Islet of Langerhans (tissue), 1 donor: ENCODE data around the gene DISC1.
"Not testable (repeated sequence)": the region's sequence is repeated elsewhere in the genome, so short reads cannot be mapped to it uniquely, and the experiment has no call there.

ENCODE experiments used
- FAIRE-seq: peaks from one replicate; lab custom pipeline; 2011; peaks lifted over from hg19 to GRCh38; lab: Jason Lieb, UNC

The DISC1 gene

DNA sequence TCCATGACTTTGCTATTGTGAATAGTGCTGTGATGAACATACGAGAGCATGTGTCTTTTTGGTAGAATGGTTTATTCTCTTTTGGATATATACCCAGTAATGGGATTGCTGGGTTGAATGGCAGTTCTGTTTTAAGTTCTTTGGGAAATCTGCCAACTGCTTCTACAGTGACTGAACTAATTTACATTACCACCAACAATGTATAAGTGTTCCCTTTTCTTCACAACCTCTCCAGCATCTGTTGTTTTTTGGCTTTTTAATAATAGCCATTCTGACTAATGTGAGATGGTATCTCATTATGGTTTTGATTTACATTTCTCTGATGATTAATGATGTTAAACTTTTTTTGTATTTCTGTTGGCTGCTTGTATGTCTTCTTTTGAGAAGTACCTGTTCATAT is 335.2 kb downstream of the DISC1 start:
- FAIRE-seq, result not testable (repeated sequence)

DNA sequence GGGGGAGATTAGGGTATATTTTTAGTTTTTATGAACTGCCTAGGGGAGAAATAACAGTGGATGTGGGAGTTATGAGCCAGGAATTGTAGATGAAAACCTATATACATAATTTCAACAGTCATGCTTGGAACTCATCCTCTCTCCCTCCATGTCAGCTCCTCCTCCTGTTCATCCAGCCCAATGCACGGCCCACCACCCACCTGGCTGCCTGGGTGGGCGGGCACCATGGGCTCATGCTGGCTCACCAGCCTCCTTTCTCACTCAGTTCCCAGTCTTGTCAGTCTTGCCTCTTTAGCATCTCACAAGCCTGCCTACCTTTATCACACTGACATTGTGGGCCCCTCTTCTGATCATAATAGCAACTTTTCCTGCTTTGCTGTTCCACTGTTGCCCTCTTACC is 336.0 kb downstream of the DISC1 start:
- no peak for FAIRE-seq

DNA sequence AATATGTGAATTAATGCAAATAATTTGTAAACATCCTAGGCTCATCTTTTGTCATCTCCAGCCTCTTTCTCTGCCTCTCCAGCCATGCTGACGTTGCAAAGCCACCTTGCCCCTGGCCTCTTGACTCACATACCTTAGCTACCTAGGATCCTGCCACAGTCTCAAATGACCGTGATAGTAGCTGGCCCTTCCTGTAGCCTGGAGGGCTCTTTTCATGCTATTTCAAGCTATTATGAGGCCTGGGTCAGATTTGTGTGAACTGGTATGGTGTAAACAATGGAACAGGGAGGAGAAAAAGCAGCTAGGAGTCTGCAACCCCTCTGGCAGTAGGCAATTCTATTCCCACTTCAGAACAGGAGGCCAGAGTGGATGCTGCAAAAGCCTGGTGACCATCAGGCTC is 337.7 kb downstream of the DISC1 start:
- FAIRE-seq, result no peak

DNA sequence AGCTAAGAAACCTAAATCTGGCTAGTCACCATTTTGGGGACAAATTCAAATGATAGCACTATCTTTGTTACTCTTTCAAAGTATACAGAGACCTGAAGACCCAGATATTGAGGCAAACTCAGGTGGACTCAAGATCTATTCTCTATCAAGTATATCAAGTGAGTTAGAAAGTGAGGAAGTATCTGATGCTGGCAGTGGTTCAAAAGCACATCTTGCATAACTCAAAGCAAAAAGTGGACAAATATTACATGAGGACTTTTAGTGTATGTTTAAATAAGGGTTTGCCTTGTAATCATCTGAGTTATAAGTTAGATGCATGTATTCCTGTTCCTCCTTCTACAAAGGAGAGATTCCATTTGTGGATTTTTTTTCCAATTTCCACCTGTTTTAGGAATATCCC is 338.4 kb downstream of the DISC1 start:
- FAIRE-seq, result no peak

DNA sequence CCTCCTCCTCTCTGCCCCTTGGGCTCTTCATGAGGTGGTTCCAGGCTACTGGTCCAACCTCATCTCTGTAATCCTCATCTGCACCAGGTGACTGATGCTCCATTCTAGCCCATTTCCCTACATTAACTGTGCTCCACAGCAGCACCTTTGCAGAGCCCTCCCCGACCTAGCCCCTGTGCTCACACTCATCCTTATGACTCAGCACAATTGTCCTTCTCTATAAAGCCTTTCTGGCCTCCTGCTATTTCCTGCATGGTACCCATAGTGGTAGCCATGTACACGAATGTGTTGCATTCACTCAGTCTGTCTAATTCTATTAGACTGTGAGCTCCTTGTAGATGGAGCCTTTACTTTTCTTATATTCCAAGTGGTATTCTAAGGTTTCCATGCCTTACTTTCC is 339.0 kb downstream of the DISC1 start:
- FAIRE-seq, result no peak

DNA sequence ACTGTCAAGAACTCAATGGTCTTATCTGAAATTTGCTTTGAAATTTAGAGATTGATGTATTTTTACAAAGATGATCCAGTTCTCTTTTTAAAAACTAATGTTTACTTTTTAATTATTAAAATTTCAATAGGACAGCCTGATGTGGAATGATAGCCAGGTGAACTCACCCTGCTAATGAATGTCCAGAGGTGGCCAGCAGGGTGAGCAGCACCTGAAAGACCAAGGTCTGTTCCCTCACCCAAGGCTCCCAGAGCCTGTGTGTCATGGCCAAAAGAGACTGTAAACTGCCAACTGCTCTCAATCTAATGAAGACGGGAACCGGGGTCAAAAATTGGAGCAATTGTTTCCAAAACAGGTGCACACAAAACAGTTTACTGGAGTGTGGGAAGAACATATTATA is 340.4 kb downstream of the DISC1 start:
- FAIRE-seq, result no peak

DNA sequence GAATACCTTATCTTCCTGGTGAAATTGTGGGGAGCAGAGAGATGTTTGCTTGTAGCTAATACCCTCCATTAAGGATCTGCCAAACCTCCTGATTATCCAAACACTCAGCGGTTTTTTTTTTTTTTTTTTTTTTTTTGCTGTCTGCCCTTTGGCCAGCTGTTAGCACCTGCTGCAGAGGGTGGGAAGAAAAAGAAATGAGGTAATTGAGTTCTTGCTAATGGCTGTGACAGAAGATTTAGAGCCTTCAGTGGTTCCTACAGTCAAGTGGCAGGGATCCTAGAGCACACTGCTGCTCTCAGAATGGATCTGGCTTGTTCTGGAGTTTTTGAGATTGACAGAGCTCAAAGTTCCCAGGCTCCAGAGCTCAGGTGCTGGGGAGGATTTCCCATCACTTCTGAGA is 342.5 kb downstream of the DISC1 start:
- no peak for FAIRE-seq

DNA sequence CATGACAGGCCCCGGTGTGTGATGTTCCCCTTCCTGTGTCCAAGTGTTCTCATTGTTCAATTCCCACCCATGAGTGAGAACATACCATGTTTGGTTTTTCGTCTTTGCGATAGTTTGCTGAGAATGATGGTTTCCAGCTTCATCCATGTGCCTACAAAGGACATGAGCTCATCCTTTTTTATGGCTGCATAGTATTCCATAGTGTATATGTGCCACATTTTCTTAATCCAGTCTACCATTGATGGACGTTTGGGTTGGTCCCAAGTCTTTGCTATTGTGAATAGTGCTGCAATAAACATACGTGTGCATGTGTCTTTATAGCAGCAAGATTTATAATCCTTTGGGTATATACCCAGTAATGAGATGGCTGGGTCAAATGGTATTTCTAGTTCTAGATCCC is 343.2 kb downstream of the DISC1 start:
- FAIRE-seq, result not testable (repeated sequence)

DNA sequence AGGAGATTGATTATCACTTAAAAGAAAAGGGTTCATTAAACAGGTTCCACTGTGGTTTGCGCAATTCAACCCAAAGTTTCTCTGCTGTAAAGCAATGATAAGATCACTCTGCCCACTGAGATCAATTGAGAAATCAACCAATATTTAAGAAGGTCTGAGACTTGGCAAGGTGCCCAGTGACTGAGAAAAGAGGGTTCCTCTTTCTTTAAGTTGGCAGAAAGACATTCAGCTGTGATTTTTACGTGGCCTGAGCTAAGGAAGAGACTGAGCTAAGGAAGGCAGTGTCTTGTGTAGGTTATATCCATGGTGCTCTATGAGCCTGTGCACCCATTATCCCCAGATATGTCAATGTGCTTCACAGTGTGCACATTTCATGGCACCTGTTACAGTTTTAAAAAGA is 344.1 kb downstream of the DISC1 start:
- no peak for FAIRE-seq

DNA sequence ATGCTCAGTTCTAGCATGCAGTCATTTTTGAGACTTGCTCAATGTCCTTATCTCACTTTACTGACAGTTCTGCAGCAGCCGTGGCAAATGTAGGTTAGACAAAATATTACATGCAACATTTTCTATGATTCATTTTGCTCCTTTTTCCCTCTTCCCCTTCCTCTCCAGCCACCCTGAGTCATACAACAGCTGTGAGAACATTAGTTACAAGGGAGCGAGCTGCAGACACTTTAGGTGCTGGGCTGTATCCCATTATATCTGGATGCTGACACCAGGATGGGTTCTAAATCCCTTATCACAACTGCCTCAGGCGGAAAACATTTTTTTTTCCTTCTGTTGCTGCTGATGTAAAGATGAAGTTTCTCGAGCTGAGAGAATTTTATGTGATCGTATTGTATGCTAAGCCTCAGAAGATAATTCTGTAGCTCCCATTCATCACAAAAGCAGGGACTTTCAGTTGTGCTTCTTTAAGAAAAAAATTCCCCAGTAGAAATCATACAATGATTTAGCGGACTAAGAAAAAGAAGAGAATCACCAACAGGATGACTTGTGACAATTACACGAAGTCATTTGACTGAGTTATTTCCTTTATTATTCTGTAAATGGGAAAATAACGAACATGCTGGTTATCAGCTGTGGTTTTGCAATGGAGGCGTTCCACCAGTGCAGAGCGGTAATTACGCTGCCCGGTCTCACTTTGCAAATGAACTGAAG is 345.0 kb downstream of the DISC1 start:
- no peak for FAIRE-seq

DNA sequence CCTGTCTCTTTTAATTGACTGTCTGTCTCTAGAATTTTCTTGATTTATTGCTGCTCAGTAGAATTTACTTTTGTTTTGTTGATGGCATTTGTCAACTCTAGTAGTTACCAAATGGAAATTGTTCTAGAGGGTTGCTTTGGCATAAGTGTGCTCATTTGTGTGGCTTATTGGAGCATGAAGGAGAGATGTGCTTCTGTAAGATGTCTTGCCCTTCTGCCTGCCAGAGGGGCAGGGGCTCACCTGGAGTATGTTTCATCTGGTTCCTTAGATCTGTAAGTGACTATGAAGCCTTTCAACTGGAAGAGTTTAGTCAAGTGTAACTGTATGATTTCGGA is 345.5 kb downstream of the DISC1 start:
- FAIRE-seq, result no peak

DNA sequence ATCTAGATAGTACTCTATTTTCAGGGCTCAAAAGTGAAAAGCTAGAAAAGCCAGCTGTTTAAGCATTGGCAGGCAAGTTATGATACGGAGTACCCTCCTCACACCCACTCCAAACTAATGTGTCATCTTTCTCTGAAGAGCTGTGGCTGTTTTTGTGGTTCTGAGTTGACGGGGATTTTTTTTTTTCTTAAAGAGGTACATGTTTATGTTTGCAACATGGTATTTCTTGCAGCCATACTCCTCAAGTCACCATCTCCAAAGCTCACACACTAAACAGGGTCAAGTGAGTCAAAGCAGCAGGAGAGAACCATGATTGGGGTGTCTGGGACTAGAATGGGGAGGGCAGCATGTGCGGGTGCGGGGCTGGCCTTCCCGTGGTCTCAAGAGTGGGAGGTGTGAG is 347.2 kb downstream of the DISC1 start:
- no peak for FAIRE-seq

DNA sequence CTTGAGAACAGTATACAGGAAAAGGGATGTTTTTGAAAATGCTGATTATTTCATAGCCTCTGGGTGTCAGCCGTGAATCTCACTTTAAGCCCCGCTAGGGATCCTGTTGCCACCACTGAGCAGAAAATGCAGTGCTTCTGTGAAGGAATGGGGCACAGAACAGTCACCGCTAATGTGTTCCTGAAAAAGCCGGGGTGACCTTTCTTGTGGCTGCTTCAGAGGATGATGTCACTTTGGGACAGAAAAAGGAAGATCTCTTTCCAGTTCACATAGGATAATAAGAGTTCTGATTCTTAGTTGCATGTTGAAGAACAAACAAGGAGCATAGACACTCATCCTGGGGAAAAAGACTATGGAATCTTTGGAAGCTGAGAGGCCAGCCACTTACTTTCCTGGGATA is 349.6 kb downstream of the DISC1 start:
- no peak for FAIRE-seq

DNA sequence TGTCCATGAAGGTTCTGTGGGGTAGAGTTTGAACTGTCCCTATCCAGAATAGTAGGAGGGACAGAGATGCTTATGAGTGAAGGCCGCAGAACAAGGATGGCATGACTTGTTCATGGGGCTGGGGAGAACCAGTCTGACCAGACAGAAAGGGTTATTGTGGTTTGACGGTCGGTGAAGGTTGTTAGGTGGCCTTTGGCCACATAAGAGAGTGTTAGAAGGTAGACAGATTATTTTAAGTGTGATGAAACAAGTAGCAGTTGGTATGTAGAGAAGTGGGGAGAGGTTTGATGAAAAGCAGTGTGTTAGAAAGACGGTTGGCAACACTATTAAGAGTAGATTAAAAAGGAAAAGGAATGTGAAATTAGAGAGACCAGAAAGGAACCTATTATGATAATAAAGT is 355.1 kb downstream of the DISC1 start:
- FAIRE-seq, result no peak

DNA sequence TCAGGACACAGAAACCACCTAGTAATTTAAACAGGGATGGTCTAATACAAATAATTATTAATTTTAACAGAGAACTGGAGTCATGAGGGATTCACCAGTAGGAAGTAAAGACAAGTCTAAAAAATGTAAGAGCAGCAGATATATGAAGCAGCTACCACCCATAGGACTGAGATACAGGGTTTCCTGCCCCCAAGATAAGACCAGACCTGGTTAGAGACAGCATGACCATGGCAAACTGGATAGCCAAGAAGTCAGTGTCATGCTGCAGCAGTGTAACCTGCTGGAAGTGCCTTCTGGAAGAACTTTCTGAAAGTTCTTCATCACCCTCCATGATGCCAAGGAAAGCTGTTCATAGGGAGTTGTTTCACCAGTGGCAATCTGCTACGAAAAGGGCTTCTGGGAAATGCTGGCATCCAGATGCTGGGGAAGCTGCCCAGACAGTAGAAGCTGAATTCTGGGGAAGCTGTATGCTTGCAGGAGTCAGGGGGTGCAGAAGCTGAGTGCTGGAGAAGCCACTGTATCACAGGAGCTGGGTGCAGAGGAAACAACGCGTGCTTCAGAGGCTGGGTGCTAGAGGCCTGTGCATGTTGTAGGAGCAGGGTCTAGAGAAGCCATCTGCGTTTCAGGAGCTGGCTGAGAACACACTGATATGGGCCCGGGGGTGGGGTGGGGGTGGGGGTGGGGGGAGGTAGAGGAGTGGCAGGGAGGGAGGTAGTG is 356.4 kb downstream of the DISC1 start:
- FAIRE-seq, result no peak

DNA sequence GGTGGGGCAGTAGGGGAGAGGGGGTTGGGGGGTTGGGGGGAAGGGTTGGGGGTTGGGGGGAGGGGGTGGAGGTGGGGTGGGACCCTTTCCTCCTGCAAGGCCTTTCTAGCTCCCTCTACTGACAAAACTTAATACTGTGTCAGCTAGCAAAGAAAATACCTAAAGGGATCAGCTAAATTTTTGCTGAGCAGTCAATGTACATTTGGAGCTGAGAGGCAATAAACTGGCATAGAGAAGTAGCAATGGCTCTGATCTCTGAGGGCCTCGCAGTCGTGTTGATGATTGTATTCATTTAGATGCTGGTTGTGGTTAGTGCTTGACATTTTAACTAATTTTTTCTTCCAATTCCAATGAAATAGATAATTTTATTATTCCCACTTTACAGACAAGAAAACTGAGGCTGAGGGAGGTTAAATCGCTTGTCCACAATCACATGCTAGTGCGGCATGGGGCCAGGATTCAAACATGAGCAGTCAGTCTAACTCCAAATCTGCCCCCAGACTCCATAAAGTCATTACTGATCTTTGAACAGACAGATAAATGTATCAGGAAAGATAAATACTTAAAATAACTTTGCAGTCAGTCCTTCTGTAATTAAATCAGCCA is 357.1 kb downstream of the DISC1 start:
- FAIRE-seq, result no peak

DNA sequence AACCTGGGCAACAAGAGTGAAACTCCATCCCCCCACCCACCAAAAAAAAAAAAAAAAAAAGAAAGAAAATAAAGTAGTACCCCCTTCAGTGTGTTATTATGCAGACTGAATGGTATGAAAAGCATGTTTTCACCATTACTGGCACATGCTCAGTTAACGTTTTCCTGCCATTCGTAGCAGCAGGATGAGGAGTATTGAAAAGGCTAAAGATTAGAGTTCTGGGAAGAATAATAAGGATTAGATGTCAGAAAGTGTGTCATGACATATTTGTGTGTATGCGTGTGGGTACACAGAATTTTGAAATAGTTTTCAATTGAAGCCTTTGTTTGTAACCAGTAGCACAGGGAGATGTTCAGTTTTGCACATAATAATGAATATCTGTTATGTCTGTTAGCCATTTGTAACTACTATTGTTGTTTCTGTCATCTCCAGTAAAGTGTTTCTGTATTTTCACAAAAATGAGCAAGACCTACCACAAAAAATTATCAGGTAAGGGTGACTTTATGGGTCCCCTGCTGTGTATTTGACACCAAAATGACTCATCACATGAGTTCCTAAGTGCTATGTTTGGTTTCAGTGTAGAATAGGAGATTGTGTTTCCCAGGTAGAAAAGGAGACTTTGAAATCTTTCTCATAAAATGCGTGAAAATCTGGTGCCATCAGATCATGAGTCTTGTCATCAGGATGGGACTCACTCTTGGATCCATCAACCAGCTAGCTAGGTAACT is 358.9 kb downstream of the DISC1 start:
- no peak for FAIRE-seq

DNA sequence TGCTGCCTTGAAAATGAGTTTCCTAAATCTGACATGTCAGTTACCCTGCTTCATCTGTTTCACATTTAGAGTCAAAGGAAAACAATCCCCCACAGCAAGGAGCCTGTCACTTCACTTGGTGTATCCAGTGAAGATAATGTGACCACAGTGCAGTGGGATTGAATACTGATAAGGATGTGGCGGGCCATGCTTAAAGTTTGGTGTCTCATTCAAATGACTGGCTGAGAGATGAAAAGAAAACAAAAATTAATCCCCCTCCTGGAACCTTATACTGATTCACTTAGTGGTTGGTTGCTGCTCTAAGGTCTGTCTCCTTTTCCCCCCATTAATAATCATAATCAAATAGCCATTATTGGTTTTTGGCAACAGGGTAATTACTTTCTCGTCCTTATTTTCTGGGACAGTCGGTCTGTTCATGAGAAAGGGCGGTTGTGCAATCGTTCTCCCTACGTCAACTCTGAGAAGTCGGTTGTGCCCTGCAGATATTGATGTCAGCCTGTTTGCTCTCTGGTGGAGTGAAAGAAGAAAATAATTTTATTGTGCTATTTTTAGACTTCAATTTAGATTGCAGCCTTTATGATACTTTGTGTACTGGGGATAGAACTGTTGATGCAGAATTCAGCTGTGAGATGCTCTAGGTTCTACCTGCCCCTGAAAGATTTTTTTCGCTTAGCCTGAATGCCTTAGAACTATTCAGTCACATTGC is 360.2 kb downstream of the DISC1 start:
- no peak for FAIRE-seq

DNA sequence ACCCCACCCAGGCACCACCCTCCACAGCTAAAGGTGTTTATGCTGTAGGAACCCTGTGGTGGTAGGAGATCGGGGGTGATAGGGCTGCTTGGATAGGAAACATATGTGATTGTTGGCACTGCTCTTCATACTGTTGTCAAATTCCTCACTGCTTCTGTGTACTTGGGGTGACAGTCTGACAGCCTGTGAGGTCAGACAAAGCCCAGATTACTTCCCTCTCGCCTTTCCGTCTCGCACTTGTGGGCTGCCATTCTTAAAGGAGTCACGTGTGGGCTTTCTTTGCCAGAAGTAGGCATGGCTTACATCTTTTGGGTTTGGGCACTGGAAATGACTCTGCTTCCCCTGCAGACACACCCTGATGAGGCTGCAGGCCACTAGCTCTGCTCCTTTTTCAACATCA is 363.8 kb downstream of the DISC1 start:
- FAIRE-seq, result no peak

DNA sequence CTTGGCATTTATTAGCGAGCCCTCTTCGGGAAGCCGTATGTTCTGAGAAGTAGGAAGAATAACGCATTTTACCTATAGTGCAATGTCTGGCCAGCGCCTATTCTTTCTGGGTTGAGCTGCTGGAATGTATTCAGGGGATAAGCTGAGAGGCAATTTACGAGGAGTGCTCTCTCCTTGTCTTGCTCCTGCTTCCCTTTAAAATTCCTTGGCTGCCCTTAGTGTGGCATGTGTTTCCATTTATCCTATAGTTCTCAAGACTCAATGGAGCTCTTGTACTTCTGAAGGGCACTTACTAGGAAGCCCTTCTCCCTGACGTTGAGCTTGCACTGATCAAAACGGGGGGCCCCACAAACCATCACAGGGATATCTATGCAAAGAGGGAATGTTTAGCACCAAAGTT is 364.6 kb downstream of the DISC1 start:
- no peak for FAIRE-seq

DNA sequence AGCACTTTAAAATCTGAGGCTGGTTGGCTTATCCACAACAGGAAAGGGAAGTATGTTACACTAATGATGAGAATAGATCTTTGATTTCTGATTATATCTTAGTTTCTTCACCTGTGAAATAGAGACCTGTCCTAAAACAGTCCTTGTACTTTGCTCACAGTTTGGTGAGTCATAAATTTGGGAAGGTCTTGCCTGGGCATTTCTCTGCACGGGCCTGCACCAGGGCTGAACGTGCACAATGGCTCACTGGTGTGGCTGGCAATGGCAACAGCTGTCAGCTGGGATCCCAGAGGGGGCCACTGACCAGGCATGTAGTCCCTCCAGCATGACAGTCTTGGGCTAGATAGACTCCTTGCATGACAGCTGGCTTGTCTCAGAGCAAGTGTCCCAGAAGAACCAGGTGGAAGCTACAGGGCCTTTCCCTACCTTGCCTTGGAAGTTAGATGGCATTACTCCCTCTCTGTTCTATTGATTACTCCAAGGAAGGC is 367.4 kb downstream of the DISC1 start:
- FAIRE-seq, result no peak

DNA sequence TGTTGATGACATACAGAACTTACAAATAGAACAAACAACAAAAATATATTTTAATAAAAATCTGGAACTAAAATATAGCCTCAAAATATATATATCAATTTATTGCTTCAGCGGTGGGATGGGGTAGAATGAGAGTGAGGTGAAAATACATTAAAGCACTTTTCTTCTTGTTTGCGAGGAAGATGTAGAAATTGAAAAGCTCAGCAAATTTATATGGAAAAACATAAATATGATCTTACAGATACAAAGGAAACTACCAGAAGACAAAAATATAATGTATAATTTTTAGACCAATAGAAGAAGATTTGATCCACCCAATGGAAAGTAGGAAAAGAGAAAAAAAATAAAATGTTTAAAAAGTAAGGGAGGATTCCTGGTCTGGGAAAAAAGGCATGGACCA is 372.2 kb downstream of the DISC1 start:
- no peak for FAIRE-seq
